Natural killer cell (primary cell): ENCODE results near the gene USP30. TPM values are rescaled to one million over a fixed set of nuclear protein-coding genes. Genes with fewer than 3 reads are reported as not detected.

Source experiments
- ATAC-seq, 3 donors: fragments of 150-1000 bp in 2 of 3; fragments of 200-7000 bp in 1 of 3; cut with Tn5 transposase; 1 replicate in 1 of 3; 2 replicates in 2 of 3; pipeline ENCODE4 v1.10.0; 2021; ENCODE audit warnings: mild to moderate bottlenecking in 2 of 3, moderate library complexity in 2 of 3
- DNase-seq, 2 donors: peaks; one replicate each; pipeline versions ENCODE4 v3.0.0 to v3.0.0-alpha.2; 2013 to 2021; ENCODE audit warnings: mixed read lengths in 1 of 2
- H3K27ac ChIP-seq: one replicate; pipeline ENCODE4 v1.5.1; 2013; ENCODE audit warnings: mild to moderate bottlenecking, low read length
- H3K27me3 ChIP-seq: one replicate; pipeline ENCODE4 v1.6.1; 2013; ENCODE audit warnings: low read length; ENCODE audit not compliant: control insufficient read depth, insufficient read depth
- H3K36me3 ChIP-seq: one replicate; pipeline ENCODE4 v1.6.1; 2013; ENCODE audit warnings: low read length; ENCODE audit not compliant: control insufficient read depth, insufficient read depth
- H3K4me1 ChIP-seq: one replicate; pipeline ENCODE4 v1.6.1; 2013; ENCODE audit warnings: low read length; ENCODE audit not compliant: control insufficient read depth, insufficient read depth
- H3K4me3 ChIP-seq: one replicate; pipeline ENCODE4 v1.5.1; 2013; ENCODE audit warnings: low read length
- H3K9me3 ChIP-seq: one replicate; pipeline ENCODE4 v1.6.1; 2013; ENCODE audit warnings: low read length; ENCODE audit not compliant: control insufficient read depth, insufficient read depth
- H3K27ac Mint-ChIP-seq, 2 donors: one replicate each; pipeline ENCODE4 v1.8.0; 2022; ENCODE audit warnings: mild to moderate bottlenecking in 2 of 2, mixed read lengths in 2 of 2, moderate library complexity in 1 of 2
- H3K27me3 Mint-ChIP-seq, 2 donors: one replicate each; pipeline ENCODE4 v1.8.0; 2022; ENCODE audit warnings: low read depth in 2 of 2, mixed read lengths in 2 of 2
- H3K36me3 Mint-ChIP-seq: one replicate; pipeline ENCODE4 v1.8.0; 2022; ENCODE audit warnings: mixed read lengths
- H3K4me1 Mint-ChIP-seq, 2 donors: one replicate each; pipeline ENCODE4 v1.8.0; 2022; ENCODE audit warnings: mixed read lengths in 2 of 2
- H3K4me3 Mint-ChIP-seq: one replicate; pipeline ENCODE4 v1.8.0; 2022; ENCODE audit warnings: mild to moderate bottlenecking, moderate library complexity, mixed read lengths
- H3K9me3 Mint-ChIP-seq, 2 donors: one replicate each; pipeline ENCODE4 v1.8.0; 2022; ENCODE audit warnings: mixed read lengths in 2 of 2
- CTCF ChIP-seq: fragments of 200-600 bp; IDR thresholded peaks from one replicate; pipeline ENCODE4 v1.8.0; 2022; ENCODE audit warnings: antibody characterized with exemption
- WGBS: methylation state at CpG from one replicate; pipeline ENCODE4 v1.1.7; 2013; ENCODE audit warnings: missing lambda C conversion rate; ENCODE audit not compliant: insufficient coverage; 5-methylcytosine and 5-hydroxymethylcytosine counted together
- intact Hi-C: fragments of 100-400 bp; cut with micrococcal nuclease; formaldehyde crosslinking; loops from one replicate; pipeline ENCODE4 v1.14.2; 2022
- total RNA-seq, 4 donors: library from RNA; stranded (reverse); fragments of 120-200 nt in 1 of 4; gene quantifications; one replicate each; pipeline versions ENCODE4 v1.2.3 to v1.2.4, GENCODE V29; 2013 to 2022

The USP30 gene
- total RNA-seq, 3 donors from 2014 or later (not counting 1 experiment from before 2014, with no cell fraction given), result 18.4 to 20.8 (median 20.1) TPM

GRCh38 chr12:109016978-109017377 lies 35.4 kb upstream of the USP30 start:
- intact Hi-C loops, result no loop called here
- no peak for TF ChIP-seq CTCF
- ATAC-seq, result no peak
- Histone ChIP-seq H3K4me1 (peaks cover 5% of the 10 kb centered on the region), H3K36me3 (no peaks in the 10 kb centered on the region), H3K4me3 (no peak overlapping the region), H3K9me3 (no peaks in the 10 kb centered on the region), H3K27me3 (peaks cover 4% of the 10 kb centered on the region), H3K27ac (no peak overlapping the region)
- 85% methylated on average over 6 of the region's 6 CpGs for WGBS
- H3K9me3 Mint-ChIP-seq, result no peaks in the 10 kb centered on the region
- H3K27ac Mint-ChIP-seq, result no peak overlapping the region
- peaks cover 0 to 6% of the 10 kb centered on the region in 2 donors for H3K4me1 Mint-ChIP-seq
- peaks cover 25 to 30% of the 10 kb centered on the region in 2 donors for H3K27me3 Mint-ChIP-seq
- H3K4me3 Mint-ChIP-seq, result no peak overlapping the region
- DNase-seq, result no peak
- no peaks in the 10 kb centered on the region for H3K36me3 Mint-ChIP-seq

- peaks cover 0 to 6% of the 10 kb centered on the region in 2 donors for H3K4me1 Mint-ChIP-seq
- ATAC-seq (no peak), DNase-seq (no peak)
- no peaks in the 10 kb centered on the region for H3K36me3 ChIP-seq
- H3K4me3 ChIP-seq, result no peak overlapping the region
- H3K9me3 ChIP-seq, result no peaks in the 10 kb centered on the region
- intact Hi-C loops, result no loop called here
- TF ChIP-seq CTCF, result no peak
- no peak overlapping the region for H3K4me3 Mint-ChIP-seq
- H3K27ac ChIP-seq, result no peak overlapping the region
- no peak overlapping the region for H3K27ac Mint-ChIP-seq
- no peaks in the 10 kb centered on the region for H3K36me3 Mint-ChIP-seq
- peaks cover 27 to 41% of the 10 kb centered on the region in 2 donors for H3K27me3 Mint-ChIP-seq
- H3K4me1 ChIP-seq, result peaks cover 5% of the 10 kb centered on the region
- WGBS, result 74% methylated on average over 4 of the region's 4 CpGs
- no peaks in the 10 kb centered on the region for H3K9me3 Mint-ChIP-seq
- H3K27me3 ChIP-seq, result peaks cover 4% of the 10 kb centered on the region
Measured at GRCh38 chr12:109018296-109018695, 34.1 kb upstream of the USP30 start.

GRCh38 chr12:109020146-109020795 lies 32.1 kb upstream of the USP30 start:
- H3K36me3 ChIP-seq, result no peaks in the 10 kb centered on the region
- H3K9me3 Mint-ChIP-seq, result no peaks in the 10 kb centered on the region
- DNase-seq (no peak), ATAC-seq (no peak)
- peaks cover 0 to 6% of the 10 kb centered on the region in 2 donors for H3K4me1 Mint-ChIP-seq
- intact Hi-C loops, result no loop called here
- WGBS, result 67% methylated on average over 6 of the region's 7 CpGs
- H3K27me3 Mint-ChIP-seq, result peaks cover 23 to 41% of the 10 kb centered on the region in 2 donors
- H3K4me3 Mint-ChIP-seq, result no peak overlapping the region
- no peak for TF ChIP-seq CTCF
- no peak overlapping the region for H3K27ac ChIP-seq
- no peak overlapping the region for H3K27ac Mint-ChIP-seq
- H3K4me3 ChIP-seq, result no peak overlapping the region
- H3K9me3 ChIP-seq, result no peaks in the 10 kb centered on the region
- H3K36me3 Mint-ChIP-seq, result no peaks in the 10 kb centered on the region
- peaks cover 4% of the 10 kb centered on the region for H3K27me3 ChIP-seq
- peaks cover 5% of the 10 kb centered on the region for H3K4me1 ChIP-seq
